Type B pancreatic cell (in vitro differentiated cells): ENCODE measurements around the gene VAMP3. TPM values are rescaled to one million over a fixed set of nuclear protein-coding genes. Genes with fewer than 3 reads are reported as not detected.
"Not testable (repeated sequence)": the region's sequence is repeated elsewhere in the genome, so short reads cannot be mapped to it uniquely, and the experiment has no call there.

Experiments used
- DNase-seq: peaks from one replicate; pipeline ENCODE4 v3.0.0; 2021; ENCODE audit warnings: mixed read lengths; ENCODE audit not compliant: unreplicated experiment; ENCODE audit errors: extremely low spot score
- H3K27ac Mint-ChIP-seq: 2 replicates; pipeline ENCODE4 v1.8.0; 2021; ENCODE audit warnings: mild to moderate bottlenecking, mixed read lengths
- H3K27me3 Mint-ChIP-seq: 2 replicates; pipeline ENCODE4 v1.8.0; 2021; ENCODE audit warnings: mixed read lengths
- H3K36me3 Mint-ChIP-seq: 2 replicates; pipeline ENCODE4 v1.8.0; 2021; ENCODE audit warnings: mixed read lengths
- H3K4me1 Mint-ChIP-seq: one replicate; pipeline ENCODE4 v1.8.0; 2021; ENCODE audit warnings: mixed read lengths; ENCODE audit not compliant: unreplicated experiment
- H3K4me3 Mint-ChIP-seq: 2 replicates; pipeline ENCODE4 v1.8.0; 2021; ENCODE audit warnings: mild to moderate bottlenecking, mixed read lengths
- H3K9me3 Mint-ChIP-seq: 2 replicates; pipeline ENCODE4 v1.8.0; 2021; ENCODE audit warnings: mixed read lengths
- total RNA-seq: library from RNA; stranded (reverse); gene quantifications from 2 replicates; pipeline ENCODE4 v1.2.1, GENCODE V29; 2021; ENCODE audit warnings: low replicate concordance
- TF ChIP-seq, protein P1 (sequence below): fragments of 200-600 bp; sonication (generic); conservative IDR thresholded peaks from 2 replicates; pipeline ENCODE4 v1.5.0; 2021; ENCODE audit warnings: antibody characterized with exemption, mild to moderate bottlenecking

Gene VAMP3
- total RNA-seq, 1 donor from 2014 or later = 82.4 TPM

DNA sequence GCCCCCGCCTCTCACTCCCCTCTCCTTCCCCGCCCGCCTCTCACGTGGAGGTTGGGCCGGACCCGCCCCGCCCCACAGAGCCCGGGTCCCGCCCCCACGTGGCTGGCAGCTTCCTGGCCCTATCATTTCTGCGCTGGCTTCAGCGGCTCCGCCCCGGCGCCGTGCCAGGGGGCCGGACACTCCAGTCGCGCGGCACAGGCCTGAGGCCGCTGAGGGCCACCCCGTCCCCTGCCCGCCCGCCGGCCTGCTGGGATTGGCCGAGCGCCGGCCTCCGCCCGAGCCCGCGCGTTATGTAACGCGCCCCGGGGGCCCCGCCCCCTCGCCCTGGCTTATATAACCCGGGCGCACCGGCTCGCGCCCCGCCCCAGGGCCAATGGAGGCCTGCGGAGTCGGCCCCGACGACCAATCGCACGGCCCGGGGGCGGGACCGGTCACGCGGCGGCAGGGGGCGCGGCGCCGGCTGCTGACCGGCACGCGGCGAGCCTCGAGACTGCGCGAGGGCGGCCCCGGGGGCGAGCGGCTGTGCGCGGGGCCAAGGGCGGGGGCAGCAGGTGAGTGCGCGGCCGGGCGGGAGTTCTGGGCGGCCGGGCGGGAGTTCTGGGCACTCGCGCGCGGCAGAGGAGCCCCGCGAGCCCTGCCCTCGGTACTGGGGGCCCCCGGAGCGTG, 12.9 kb downstream of the VAMP3 start, which contains the start of gene PER3:
Gene PER3 (plus strand): TSS at position 466 of the 666 bp plus-strand sequence. CDS start 587 bp downstream, outside the sequence.
- Mint-ChIP-seq H3K4me3 (peak within 1 kb of the TSS; percentile 87), H3K27ac (peak within 1 kb of the TSS; percentile 69), H3K36me3 (peaks cover 12% of the 10 kb centered on the region), H3K9me3 (no peaks in the 10 kb centered on the region), H3K4me1 (no peaks in the 10 kb centered on the region), H3K27me3 (no peaks in the 10 kb centered on the region)
- TF ChIP-seq, protein P1, sequence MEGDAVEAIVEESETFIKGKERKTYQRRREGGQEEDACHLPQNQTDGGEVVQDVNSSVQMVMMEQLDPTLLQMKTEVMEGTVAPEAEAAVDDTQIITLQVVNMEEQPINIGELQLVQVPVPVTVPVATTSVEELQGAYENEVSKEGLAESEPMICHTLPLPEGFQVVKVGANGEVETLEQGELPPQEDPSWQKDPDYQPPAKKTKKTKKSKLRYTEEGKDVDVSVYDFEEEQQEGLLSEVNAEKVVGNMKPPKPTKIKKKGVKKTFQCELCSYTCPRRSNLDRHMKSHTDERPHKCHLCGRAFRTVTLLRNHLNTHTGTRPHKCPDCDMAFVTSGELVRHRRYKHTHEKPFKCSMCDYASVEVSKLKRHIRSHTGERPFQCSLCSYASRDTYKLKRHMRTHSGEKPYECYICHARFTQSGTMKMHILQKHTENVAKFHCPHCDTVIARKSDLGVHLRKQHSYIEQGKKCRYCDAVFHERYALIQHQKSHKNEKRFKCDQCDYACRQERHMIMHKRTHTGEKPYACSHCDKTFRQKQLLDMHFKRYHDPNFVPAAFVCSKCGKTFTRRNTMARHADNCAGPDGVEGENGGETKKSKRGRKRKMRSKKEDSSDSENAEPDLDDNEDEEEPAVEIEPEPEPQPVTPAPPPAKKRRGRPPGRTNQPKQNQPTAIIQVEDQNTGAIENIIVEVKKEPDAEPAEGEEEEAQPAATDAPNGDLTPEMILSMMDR = no peak
- DNase-seq = peak; percentile 98

DNA sequence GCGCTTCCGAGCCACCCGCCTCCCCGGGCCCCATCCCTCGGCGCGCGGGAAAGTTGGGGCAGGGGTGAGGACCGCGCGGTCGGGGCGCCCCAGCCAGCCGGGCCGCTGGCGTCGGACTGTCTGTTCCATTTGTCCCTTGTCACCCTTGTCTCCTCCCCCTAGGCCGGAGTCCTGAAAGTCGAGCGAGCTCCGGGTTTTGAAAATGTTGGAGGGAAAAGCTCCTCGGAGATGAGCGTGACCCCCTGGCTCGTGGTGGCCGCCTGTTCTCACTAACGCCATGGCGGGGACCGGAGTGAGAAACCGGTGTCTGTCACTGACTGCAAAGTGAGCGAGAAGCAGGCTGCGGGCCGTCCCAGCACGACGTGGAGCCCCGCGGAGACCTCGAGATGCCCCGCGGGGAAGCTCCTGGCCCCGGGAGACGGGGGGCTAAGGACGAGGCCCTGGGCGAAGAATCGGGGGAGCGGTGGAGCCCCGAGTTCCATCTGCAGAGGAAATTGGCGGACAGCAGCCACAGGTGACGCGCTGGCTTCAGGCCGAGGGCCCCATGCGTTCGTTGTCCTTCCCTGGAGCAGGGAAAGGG, 13.5 kb downstream of the VAMP3 start:
- Mint-ChIP-seq H3K9me3 (no peaks in the 10 kb centered on the region), H3K27ac (no peak overlapping the region), H3K4me3 (peak overlapping the region; percentile 59), H3K36me3 (peaks cover 16% of the 10 kb centered on the region), H3K27me3 (no peaks in the 10 kb centered on the region), H3K4me1 (no peaks in the 10 kb centered on the region)
- no peak for DNase-seq
- TF ChIP-seq, protein P1 = no peak

DNA sequence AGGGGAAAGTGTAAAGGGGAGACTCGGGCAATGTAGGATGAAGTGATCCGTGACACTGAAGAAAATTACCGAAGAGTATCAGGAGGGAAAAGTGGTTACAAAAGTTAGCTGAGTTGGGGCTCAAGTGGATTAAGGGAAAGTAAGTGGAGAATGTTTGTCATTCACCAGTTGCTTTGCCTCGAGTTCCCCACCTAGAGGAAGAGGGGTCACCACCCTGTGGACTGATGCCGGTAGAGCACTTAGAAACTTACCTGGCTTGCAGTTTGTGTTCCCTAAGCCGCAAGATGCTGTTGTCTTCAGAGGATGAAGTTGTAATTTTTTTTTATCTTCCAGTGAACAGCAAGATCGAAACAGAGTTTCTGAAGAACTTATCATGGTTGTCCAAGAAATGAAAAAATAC, 14.0 kb downstream of the VAMP3 start:
- H3K27ac Mint-ChIP-seq = peak overlapping the region; percentile 0
- no peak for DNase-seq
- peaks cover 2% of the 10 kb centered on the region for H3K9me3 Mint-ChIP-seq
- peaks cover 20% of the 10 kb centered on the region for H3K36me3 Mint-ChIP-seq
- no peaks in the 10 kb centered on the region for H3K27me3 Mint-ChIP-seq
- H3K4me1 Mint-ChIP-seq = no peaks in the 10 kb centered on the region
- H3K4me3 Mint-ChIP-seq = peak overlapping the region; percentile 44
- TF ChIP-seq, protein P1 = no peak

DNA sequence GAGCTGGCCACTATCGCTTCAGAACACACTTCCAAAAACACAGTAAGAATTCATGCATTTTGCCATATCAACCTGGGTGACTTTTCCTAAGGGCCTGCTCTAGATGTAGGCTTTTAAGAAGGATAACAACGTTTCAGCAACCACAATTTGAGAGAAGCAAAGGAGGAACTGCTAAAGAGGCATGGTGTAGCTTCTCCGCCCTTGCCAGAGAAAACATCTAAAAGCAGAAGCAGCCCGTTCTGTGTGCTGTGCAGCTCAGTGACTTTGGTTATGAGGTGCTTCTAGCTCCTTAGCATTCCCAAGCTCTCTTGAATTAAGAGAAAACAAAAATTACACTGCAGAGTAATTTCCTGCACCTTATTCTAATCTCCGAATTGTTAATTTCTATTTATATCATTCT, 15.7 kb downstream of the VAMP3 start:
- Mint-ChIP-seq H3K27me3 (no peaks in the 10 kb centered on the region), H3K27ac (no peak overlapping the region), H3K36me3 (peaks cover 34% of the 10 kb centered on the region), H3K4me3 (no peak overlapping the region), H3K9me3 (peaks cover 11% of the 10 kb centered on the region), H3K4me1 (no peaks in the 10 kb centered on the region)
- TF ChIP-seq, protein P1 = no peak
- no peak for DNase-seq

DNA sequence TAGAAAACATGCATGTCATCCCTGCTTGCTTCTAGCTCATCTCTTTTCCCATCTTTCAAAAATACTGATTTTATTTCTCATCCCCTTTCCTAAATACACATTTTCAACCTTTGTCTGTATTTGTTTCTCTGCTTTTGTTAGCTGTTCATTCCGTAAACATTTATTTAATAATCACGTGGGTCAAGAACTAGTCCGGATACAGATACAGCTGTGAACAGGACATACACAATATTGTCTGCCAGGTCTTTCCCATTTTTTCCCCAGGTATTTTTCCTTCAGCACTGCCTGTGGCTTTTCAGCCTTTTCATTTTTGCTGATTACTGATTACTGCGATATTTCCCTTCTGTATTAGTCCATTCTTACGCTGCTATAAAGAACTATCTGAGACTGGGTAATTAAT, 18.7 kb downstream of the VAMP3 start:
- Mint-ChIP-seq H3K9me3 (peaks cover 13% of the 10 kb centered on the region), H3K36me3 (peaks cover 41% of the 10 kb centered on the region), H3K27me3 (no peaks in the 10 kb centered on the region), H3K4me1 (no peaks in the 10 kb centered on the region), H3K4me3 (no peak overlapping the region), H3K27ac (no peak overlapping the region)
- DNase-seq = no peak
- TF ChIP-seq, protein P1 = no peak

DNA sequence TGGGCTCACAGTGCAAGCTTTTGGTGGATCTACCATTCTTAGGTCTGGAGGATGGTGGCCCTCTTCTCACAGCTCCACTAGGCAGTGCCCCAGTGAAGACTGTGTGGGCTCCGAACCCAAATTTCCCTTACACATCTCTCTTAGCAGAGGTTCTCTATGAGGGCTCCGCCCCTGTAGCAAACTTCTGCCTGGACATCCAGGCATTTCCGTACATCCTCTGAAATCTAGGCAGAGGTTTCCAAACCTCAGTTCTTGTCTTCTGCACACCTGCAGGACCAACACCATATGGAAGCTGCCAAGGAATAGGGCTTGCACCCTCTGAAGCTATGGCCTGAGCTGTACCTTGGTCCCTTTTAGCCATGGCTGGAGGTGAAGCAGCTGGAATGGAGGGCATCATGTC, 19.9 kb downstream of the VAMP3 start:
- H3K4me3 Mint-ChIP-seq, H3K27me3 Mint-ChIP-seq, H3K4me1 Mint-ChIP-seq, DNase-seq, H3K27ac Mint-ChIP-seq: not testable (repeated sequence)
- Mint-ChIP-seq H3K9me3 (peaks cover 13% of the 10 kb centered on the region), H3K36me3 (peaks cover 38% of the 10 kb centered on the region)
